Stimulated activated CD8-positive, alpha-beta memory T cell treated with anti-CD3 and anti-CD28 coated beads, Interleukin-15, amount 100 ng/mL, for 1 hour (primary cell): Measurements from ENCODE around the gene SPRED2.

Experiments
- DNase-seq: peaks from one replicate; pipeline ENCODE4 v3.0.0-alpha.2; 2020; ENCODE audit warnings: low read depth

The SPRED2 gene

GRCh38 chr2:65442420-65443020 is 10.1 kb upstream of the SPRED2 start:
- DNase-seq: no peak

- DNase-seq: no peak
Observed at GRCh38 chr2:65438137-65438899, 5.9 kb upstream of the SPRED2 start.

- DNase-seq: no peak
Observed at GRCh38 chr2:65437392-65438135, 5.2 kb upstream of the SPRED2 start.

GRCh38 chr2:65436824-65437221 is 4.4 kb upstream of the SPRED2 start:
- DNase-seq: no peak

GRCh38 chr2:65436169-65436823 is 3.9 kb upstream of the SPRED2 start:
- no peak for DNase-seq

GRCh38 chr2:65435625-65436168 is 3.3 kb upstream of the SPRED2 start:
- no peak for DNase-seq

GRCh38 chr2:65434592-65435241 is 2.3 kb upstream of the SPRED2 start:
- no peak for DNase-seq

- no peak for DNase-seq
Observed at GRCh38 chr2:65431421-65432226, 775 bp downstream of the SPRED2 start.

GRCh38 chr2:65430603-65431420 is 1.6 kb downstream of the SPRED2 start:
- no peak for DNase-seq

- DNase-seq: no peak
Observed at GRCh38 chr2:65429786-65430602, 2.4 kb downstream of the SPRED2 start.

GRCh38 chr2:65427532-65427931 is 4.9 kb downstream of the SPRED2 start:
- no peak for DNase-seq

GRCh38 chr2:65425276-65425675 is 7.1 kb downstream of the SPRED2 start:
- DNase-seq: no peak

- no peak for DNase-seq
Observed at GRCh38 chr2:65424391-65424790, 8.0 kb downstream of the SPRED2 start.

GRCh38 chr2:65421432-65421748 is 11.0 kb downstream of the SPRED2 start:
- DNase-seq: no peak

- DNase-seq: no peak
Observed at GRCh38 chr2:65420712-65421431, 11.5 kb downstream of the SPRED2 start.

GRCh38 chr2:65417509-65418085 is 14.8 kb downstream of the SPRED2 start:
- DNase-seq: no peak

- no peak for DNase-seq
Observed at GRCh38 chr2:65416945-65417344, 15.5 kb downstream of the SPRED2 start.

- DNase-seq: no peak
Observed at GRCh38 chr2:65416321-65416720, 16.1 kb downstream of the SPRED2 start.
